Kidney capillary endothelial cell (primary cell): Measurements from ENCODE around the gene PITPNC1.
"Not testable (repeated sequence)": the region's sequence is repeated elsewhere in the genome, so short reads cannot be mapped to it uniquely, and the experiment has no call there.

Experiments used
- DNase-seq: peaks from one replicate; pipeline ENCODE4 v3.0.0-alpha.2; 2018; ENCODE audit warnings: low spot score

PITPNC1 gene

GRCh38 chr17:67461876-67462275 is 84.8 kb downstream of the PITPNC1 start:
- DNase-seq, result no peak

GRCh38 chr17:67466251-67466796 is 89.2 kb downstream of the PITPNC1 start:
- DNase-seq, result no peak

- DNase-seq, result no peak
These were observed 90.7 kb downstream of the PITPNC1 start for GRCh38 chr17:67467500-67468455.

DNA sequence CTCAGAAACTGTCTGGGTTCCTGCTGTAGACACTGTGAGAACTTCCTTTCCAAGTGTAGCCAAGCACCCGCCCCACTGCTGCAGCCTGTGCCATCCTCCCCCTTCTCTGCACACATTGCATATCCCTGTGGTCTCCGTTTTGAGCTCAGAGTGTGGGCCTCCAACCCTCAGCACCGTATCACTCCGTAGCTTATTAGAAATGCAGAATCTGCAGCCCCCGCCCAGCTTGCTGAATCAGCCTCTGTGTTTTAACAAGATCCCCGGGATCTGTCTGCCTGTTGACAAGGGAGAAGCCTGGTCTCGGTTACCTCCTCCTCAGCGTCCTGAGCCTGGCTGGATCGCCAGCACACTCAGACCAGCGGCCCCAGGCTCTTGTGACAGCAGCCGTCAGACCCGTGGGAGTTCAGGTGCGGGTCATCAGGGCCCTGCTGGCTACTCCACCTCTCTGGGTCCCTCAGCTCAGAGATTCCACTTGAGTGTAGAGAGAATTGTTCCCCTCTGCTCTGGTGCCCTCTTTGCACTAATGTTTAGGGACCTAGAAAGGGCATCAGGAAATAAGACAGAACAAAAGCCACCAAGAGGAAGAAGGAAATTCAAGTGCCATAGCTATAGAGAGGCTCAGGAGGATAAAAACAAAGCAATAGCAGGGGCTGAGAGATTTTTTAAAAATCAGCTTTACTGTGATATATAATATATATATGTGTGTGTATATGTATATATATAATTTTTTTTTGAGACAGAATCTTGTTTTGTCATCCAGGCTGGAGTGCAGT is 92.3 kb downstream of the PITPNC1 start:
- peak; percentile 41 for DNase-seq

DNA sequence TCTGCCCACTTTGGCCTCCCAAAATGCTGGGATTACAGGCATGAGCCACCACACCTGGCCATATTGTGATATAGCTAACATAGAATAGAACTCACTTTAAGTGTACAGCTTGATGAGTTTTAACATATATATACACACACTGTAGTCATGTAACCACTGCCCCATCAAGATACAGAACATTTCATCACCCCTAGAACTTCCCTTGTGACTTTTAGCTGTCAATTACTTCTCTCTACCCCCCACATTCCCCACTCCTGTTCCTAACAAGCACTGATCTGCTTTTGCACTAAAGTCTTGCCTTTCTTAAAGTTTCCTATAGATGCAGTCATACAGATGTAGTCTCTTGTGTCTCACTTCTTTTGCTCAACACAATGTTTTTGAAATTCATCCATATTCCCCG is 93.1 kb downstream of the PITPNC1 start:
- no peak for DNase-seq

GRCh38 chr17:67471118-67471517 is 94.0 kb downstream of the PITPNC1 start:
- DNase-seq, result no peak

GRCh38 chr17:67472606-67473005 is 95.5 kb downstream of the PITPNC1 start:
- not testable (repeated sequence) for DNase-seq

GRCh38 chr17:67474081-67474661 is 97.1 kb downstream of the PITPNC1 start:
- peak; percentile 43 for DNase-seq

- DNase-seq, result peak; percentile 74
These were observed 98.3 kb downstream of the PITPNC1 start for GRCh38 chr17:67475161-67475937.

- no peak for DNase-seq
These were observed 99.8 kb downstream of the PITPNC1 start for GRCh38 chr17:67476787-67477335.

DNA sequence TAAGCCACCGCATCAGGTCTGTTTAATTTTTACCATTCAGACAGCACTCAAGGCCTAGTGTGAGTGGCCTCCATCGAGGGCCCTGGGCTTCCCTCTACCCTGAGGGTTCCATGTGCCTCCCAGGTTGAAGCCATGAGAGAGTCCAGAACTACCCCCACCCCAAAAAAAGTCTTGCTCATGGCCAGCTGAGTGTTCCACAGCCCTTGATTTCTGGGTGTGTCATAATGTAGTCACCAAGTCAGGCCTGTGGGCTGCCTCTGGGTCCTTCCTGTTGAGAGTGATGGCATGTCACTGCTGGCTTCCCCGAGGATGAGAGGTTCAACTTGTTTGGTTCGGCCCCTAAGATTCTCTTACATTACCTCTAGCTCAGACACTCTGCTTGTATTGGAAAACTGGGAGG is 100.6 kb downstream of the PITPNC1 start:
- DNase-seq, result peak; percentile 79

GRCh38 chr17:67478401-67479041 is 101.4 kb downstream of the PITPNC1 start:
- DNase-seq, result no peak

- peak; percentile 66 for DNase-seq
These were observed 102.1 kb downstream of the PITPNC1 start for GRCh38 chr17:67479148-67479547.

- DNase-seq, result not testable (repeated sequence)
These were observed 103.9 kb downstream of the PITPNC1 start for GRCh38 chr17:67480959-67481358.

GRCh38 chr17:67481808-67482207 is 104.7 kb downstream of the PITPNC1 start:
- peak; percentile 88 for DNase-seq

DNA sequence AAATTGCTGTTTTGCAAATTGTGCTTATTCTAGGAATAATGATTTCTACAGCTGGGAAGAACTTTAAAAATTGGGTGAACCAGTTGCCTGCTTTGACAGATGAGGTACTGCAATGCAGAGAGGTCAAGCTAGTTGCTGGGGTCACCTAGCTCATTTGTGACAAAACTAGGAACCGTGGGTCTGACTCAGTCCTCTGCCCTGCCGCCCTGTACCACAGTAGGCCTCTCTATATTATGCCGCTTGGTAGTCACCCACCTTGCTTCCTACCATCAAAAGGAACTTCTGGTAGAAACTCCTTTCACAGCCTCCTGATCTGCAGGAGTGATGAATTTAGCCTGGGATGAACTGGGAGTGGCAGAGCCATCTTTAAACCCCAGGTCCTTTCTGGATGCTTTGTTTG is 105.7 kb downstream of the PITPNC1 start:
- no peak for DNase-seq

- DNase-seq, result no peak
These were observed 107.2 kb downstream of the PITPNC1 start for GRCh38 chr17:67484261-67484660.

GRCh38 chr17:67485666-67486065 is 108.6 kb downstream of the PITPNC1 start:
- no peak for DNase-seq

DNA sequence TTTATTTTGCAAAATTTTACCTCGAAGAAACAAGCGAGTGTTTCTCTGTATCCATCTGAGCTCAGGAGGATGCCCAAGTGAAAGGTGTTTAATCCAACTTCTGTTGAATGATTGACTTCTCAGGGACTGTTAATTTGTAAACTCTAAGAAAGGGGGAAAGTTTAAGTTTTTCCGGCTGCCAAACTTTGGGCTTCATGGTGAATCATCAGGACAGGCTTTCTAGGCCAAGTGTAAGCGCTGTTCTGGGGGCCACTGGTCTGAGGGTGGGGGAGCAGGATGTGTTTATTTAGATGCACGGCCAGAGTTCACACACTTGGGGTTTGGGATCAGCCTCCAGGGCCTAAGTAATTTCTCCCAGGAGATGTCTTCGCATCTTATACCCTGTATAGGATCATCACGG is 110.4 kb downstream of the PITPNC1 start:
- no peak for DNase-seq

- no peak for DNase-seq
These were observed 111.1 kb downstream of the PITPNC1 start for GRCh38 chr17:67488161-67488560.

- DNase-seq, result no peak
These were observed 111.7 kb downstream of the PITPNC1 start for GRCh38 chr17:67488768-67489167.
